ENCODE results near the gene STIL. TPM values are rescaled to one million over a fixed set of nuclear protein-coding genes. Genes with fewer than 3 reads are reported as not detected.

Gene STIL
- total RNA-seq, 1 experiment from 2014 or later = 26.4 TPM

DNA sequence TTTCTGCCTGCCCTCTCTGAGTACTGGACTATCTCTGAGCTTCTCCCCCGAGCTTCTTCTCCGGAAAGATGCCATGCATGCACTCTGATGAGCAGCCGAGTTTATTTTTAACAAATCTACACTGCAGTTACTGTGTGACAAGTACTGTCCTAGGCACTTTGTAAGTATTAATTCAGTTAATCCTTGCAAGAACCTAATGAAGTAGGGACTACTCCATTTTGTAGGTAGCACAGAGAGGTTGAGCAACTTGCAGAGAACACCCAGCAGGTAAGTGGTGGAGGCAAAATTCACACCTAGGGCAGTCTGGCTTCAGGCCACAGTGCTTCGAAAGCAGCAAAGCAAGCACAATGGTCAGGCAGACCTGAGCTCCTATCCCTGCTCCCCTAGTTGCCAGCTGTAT, 78.1 kb downstream of the STIL start:
- Mint-ChIP-seq H3K27ac (ENCODE audit: unreplicated experiment) (no peak overlapping the region), H3K27me3 (ENCODE audit: insufficient read depth, unreplicated experiment) (no peaks in the 10 kb centered on the region), H3K36me3 (ENCODE audit: insufficient read depth, unreplicated experiment) (peaks cover 12% of the 10 kb centered on the region), H3K9me3 (ENCODE audit: unreplicated experiment) (no peaks in the 10 kb centered on the region), H3K4me1 (ENCODE audit: low read depth, unreplicated experiment) (peaks cover 19% of the 10 kb centered on the region), H3K4me3 (ENCODE audit: unreplicated experiment) (no peak overlapping the region)
- Histone ChIP-seq H3K4me1 (peaks cover 11% of the 10 kb centered on the region), H3K9me3 (no peaks in the 10 kb centered on the region), H3K27me3 (replicated peaks; ENCODE audit: control insufficient read depth, insufficient read depth, low read length) (no peaks in the 10 kb centered on the region), H3K36me3 (ENCODE audit: control insufficient read depth, insufficient read depth, low read length) (no peaks in the 10 kb centered on the region), H3K4me3 (ENCODE audit: low read depth, low read length) (no peak overlapping the region)
- ChIA-PET POLR2A (no interaction called here), CTCF (interaction anchor here (0.6 kb wide), 1 partner anchor 43 kb away, joined by 3 read pairs; no protein-coding TSS in a partner anchor)
- TF ChIP-seq, protein P1, sequence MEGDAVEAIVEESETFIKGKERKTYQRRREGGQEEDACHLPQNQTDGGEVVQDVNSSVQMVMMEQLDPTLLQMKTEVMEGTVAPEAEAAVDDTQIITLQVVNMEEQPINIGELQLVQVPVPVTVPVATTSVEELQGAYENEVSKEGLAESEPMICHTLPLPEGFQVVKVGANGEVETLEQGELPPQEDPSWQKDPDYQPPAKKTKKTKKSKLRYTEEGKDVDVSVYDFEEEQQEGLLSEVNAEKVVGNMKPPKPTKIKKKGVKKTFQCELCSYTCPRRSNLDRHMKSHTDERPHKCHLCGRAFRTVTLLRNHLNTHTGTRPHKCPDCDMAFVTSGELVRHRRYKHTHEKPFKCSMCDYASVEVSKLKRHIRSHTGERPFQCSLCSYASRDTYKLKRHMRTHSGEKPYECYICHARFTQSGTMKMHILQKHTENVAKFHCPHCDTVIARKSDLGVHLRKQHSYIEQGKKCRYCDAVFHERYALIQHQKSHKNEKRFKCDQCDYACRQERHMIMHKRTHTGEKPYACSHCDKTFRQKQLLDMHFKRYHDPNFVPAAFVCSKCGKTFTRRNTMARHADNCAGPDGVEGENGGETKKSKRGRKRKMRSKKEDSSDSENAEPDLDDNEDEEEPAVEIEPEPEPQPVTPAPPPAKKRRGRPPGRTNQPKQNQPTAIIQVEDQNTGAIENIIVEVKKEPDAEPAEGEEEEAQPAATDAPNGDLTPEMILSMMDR (IDR thresholded peaks at IDR 0.05; ENCODE audit: insufficient read depth in 1 of 2, low read depth in 1 of 2, low read length in 1 of 2, severe bottlenecking in 1 of 2, unreplicated experiment in 1 of 2) = no peak
- DNase-seq = no peak
- intact Hi-C loops (cut with micrococcal nuclease; ENCODE audit: unreplicated experiment) = no loop called here
- BruUV-seq (replicated peaks) = no TSS peak

DNA sequence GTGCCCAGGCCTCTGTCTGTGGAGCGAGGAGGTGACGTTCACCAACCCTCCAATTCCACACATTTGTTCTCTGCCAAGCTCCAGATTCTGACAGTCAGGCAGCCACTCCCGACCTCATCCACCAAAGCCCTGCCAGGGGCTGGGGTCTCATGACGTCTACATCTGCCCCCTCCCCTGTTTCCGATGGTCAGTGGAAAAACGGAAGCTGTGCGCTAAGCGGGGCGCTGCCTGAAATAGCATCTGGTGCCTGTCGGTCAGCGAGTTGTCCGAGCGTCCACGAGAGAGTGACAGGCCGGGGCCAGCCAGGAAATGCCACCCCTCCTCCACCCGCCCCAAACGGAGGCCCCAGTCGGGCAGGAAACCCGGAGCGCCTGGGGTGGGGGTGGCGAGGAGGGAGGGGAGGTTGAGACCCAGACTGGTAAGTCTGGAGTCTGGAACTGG, 78.7 kb downstream of the STIL start:
- Histone ChIP-seq H3K4me3 (ENCODE audit: low read depth, low read length) (no peak overlapping the region), H3K9me3 (no peaks in the 10 kb centered on the region), H3K4me1 (peaks cover 11% of the 10 kb centered on the region), H3K27me3 (replicated peaks; ENCODE audit: control insufficient read depth, insufficient read depth, low read length) (no peaks in the 10 kb centered on the region), H3K36me3 (ENCODE audit: control insufficient read depth, insufficient read depth, low read length) (no peaks in the 10 kb centered on the region)
- Mint-ChIP-seq H3K4me3 (ENCODE audit: unreplicated experiment) (no peak overlapping the region), H3K36me3 (ENCODE audit: insufficient read depth, unreplicated experiment) (peaks cover 12% of the 10 kb centered on the region), H3K27me3 (ENCODE audit: insufficient read depth, unreplicated experiment) (no peaks in the 10 kb centered on the region), H3K9me3 (ENCODE audit: unreplicated experiment) (no peaks in the 10 kb centered on the region), H3K27ac (ENCODE audit: unreplicated experiment) (no peak overlapping the region), H3K4me1 (ENCODE audit: low read depth, unreplicated experiment) (peaks cover 19% of the 10 kb centered on the region)
- CTCF ChIA-PET = no interaction called here
- intact Hi-C loops (cut with micrococcal nuclease; ENCODE audit: unreplicated experiment) = no loop called here
- TF ChIP-seq, protein P1 (IDR thresholded peaks at IDR 0.05; ENCODE audit: insufficient read depth in 1 of 2, low read depth in 1 of 2, low read length in 1 of 2, severe bottlenecking in 1 of 2, unreplicated experiment in 1 of 2) = no peak
- no TSS peak for BruUV-seq (replicated peaks)
- POLR2A ChIA-PET = no interaction called here
- no peak for DNase-seq

DNA sequence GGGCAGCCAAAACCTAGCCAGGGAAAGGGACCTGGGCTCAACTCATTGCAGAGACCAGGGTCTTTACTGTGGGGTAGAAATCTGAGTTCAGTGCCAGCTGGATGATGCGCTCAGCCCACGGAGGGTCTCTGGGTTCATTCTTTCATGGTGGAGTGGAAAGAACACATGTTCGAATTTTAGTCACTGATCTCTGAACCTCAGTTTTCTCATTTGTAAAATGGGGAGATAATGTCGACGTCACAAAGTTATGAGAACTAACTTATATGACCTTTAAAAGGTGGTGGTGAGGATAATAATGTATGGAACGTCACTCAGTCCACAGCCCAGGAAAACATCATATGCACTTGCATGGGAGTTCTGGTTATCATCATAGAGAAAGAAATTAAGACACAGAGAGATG, 80.8 kb downstream of the STIL start:
- TF ChIP-seq, protein P1 (IDR thresholded peaks at IDR 0.05; ENCODE audit: insufficient read depth in 1 of 2, low read depth in 1 of 2, low read length in 1 of 2, severe bottlenecking in 1 of 2, unreplicated experiment in 1 of 2) = no peak
- Histone ChIP-seq H3K4me1 (no peaks in the 10 kb centered on the region), H3K36me3 (ENCODE audit: control insufficient read depth, insufficient read depth, low read length) (no peaks in the 10 kb centered on the region), H3K9me3 (no peaks in the 10 kb centered on the region), H3K4me3 (ENCODE audit: low read depth, low read length) (no peak overlapping the region), H3K27me3 (replicated peaks; ENCODE audit: control insufficient read depth, insufficient read depth, low read length) (no peaks in the 10 kb centered on the region)
- Mint-ChIP-seq H3K9me3 (ENCODE audit: unreplicated experiment) (no peaks in the 10 kb centered on the region), H3K27me3 (ENCODE audit: insufficient read depth, unreplicated experiment) (no peaks in the 10 kb centered on the region), H3K27ac (ENCODE audit: unreplicated experiment) (no peak overlapping the region), H3K36me3 (ENCODE audit: insufficient read depth, unreplicated experiment) (peaks cover 12% of the 10 kb centered on the region), H3K4me1 (ENCODE audit: low read depth, unreplicated experiment) (peaks cover 8% of the 10 kb centered on the region), H3K4me3 (ENCODE audit: unreplicated experiment) (peak overlapping the region; percentile 78)
- no TSS peak for BruUV-seq (replicated peaks)
- no peak for DNase-seq
- CTCF ChIA-PET = no interaction called here
- POLR2A ChIA-PET = no interaction called here
- intact Hi-C loops (cut with micrococcal nuclease; ENCODE audit: unreplicated experiment) = no loop called here
